GM19099 (cell line): ENCODE results near the gene CA5B.

Experiments
- POLR2A ChIP-seq: IDR thresholded peaks from 3 replicates; pipeline ENCODE4 v1.6.1; 2011; ENCODE audit warnings: low read depth; ENCODE audit not compliant: insufficient read length; ENCODE audit errors: extremely low read depth

Gene CA5B

GRCh38 chrX:15747626-15748173, 9.6 kb downstream of the CA5B start:
- TF ChIP-seq POLR2A = no peak

GRCh38 chrX:15748841-15749240, 10.8 kb downstream of the CA5B start:
- no peak for TF ChIP-seq POLR2A

GRCh38 chrX:15749642-15750610, 11.9 kb downstream of the CA5B start:
- TF ChIP-seq POLR2A = no peak

- TF ChIP-seq POLR2A = no peak
Measured at GRCh38 chrX:15750611-15751154, 12.6 kb downstream of the CA5B start.

- no peak for TF ChIP-seq POLR2A
Measured at GRCh38 chrX:15751155-15751819, 13.2 kb downstream of the CA5B start.

- TF ChIP-seq POLR2A = no peak
Measured at GRCh38 chrX:15755091-15755490, 17.0 kb downstream of the CA5B start.

GRCh38 chrX:15758140-15758539, 20.1 kb downstream of the CA5B start:
- no peak for TF ChIP-seq POLR2A

GRCh38 chrX:15761564-15762191, 23.6 kb downstream of the CA5B start:
- no peak for TF ChIP-seq POLR2A

GRCh38 chrX:15769300-15769954, 31.4 kb downstream of the CA5B start:
- no peak for TF ChIP-seq POLR2A

GRCh38 chrX:15781961-15782699, 44.1 kb downstream of the CA5B start:
- TF ChIP-seq POLR2A = peak; percentile 47

- no peak for TF ChIP-seq POLR2A
Measured at GRCh38 chrX:15785176-15785750, 47.2 kb downstream of the CA5B start.

- TF ChIP-seq POLR2A = no peak
Measured at GRCh38 chrX:15786915-15787314, 48.8 kb downstream of the CA5B start.

GRCh38 chrX:15789979-15790768, 52.1 kb downstream of the CA5B start, which contains the start of gene ZRSR2:
TSS of gene ZRSR2 (plus strand) at chrX:15790484. CDS start at chrX:15790496, 12 bp downstream.
- TF ChIP-seq POLR2A = peak; percentile 87
